B cell (primary cell): Measurements from ENCODE around the gene RASGRP4. TPM values are rescaled to one million over a fixed set of nuclear protein-coding genes. Genes with fewer than 3 reads are reported as not detected.

Experiments
- ATAC-seq: fragments of 200-7000 bp; cut with Tn5 transposase; one replicate; pipeline ENCODE4 v1.10.0; 2021; ENCODE audit warnings: low read depth, mild to moderate bottlenecking, moderate number of reproducible peaks, moderate library complexity
- CTCF ChIA-PET: fragments of 350-600 bp; sonication (Branson Sonifier 250); formaldehyde crosslinking; loops from one replicate; lab custom pipeline; 2021; ENCODE audit warnings: antibody characterized with exemption, inconsistent platforms; lab: Charles Lee
- POLR2A ChIA-PET: fragments of 350-600 bp; sonication (Branson Sonifier 250); formaldehyde crosslinking; loops from one replicate; lab custom pipeline; 2021; ENCODE audit warnings: antibody characterized with exemption; lab: Charles Lee
- DNase-seq: peaks from one replicate; pipeline ENCODE4 v3.0.0; 2013
- H2AFZ ChIP-seq: 2 replicates; pipeline ENCODE4 v1.6.1; 2012; ENCODE audit warnings: mild to moderate bottlenecking, low read depth, low read length; ENCODE audit not compliant: insufficient read depth, poor library complexity, severe bottlenecking
- H3K27ac ChIP-seq, 2 donors: 1 replicate in 1 of 2; 2 replicates in 1 of 2; pipeline ENCODE4 v1.5.1; 2012 to 2013; ENCODE audit warnings: low read length in 2 of 2, mild to moderate bottlenecking in 2 of 2, moderate library complexity in 1 of 2
- H3K27me3 ChIP-seq, 4 experiments: fragments of 200-600 bp in 1 of 4; sonication (generic) in 1 of 4; replicated peaks in 1 of 4; 1 replicate in 2 of 4; 2 replicates in 2 of 4; pipeline versions ENCODE4 v1.6.1 to v1.7.0; 2013 to 2016; ENCODE audit warnings: low read length in 3 of 4, mild to moderate bottlenecking in 2 of 4, mixed read lengths in 1 of 4, moderate library complexity in 1 of 4; ENCODE audit not compliant: insufficient read depth in 4 of 4, control insufficient read depth in 3 of 4; ENCODE audit errors: control extremely low read depth in 1 of 4
- H3K36me3 ChIP-seq, 2 experiments: replicated peaks in 1 of 2; 1 replicate in 1 of 2; 2 replicates in 1 of 2; pipeline versions ENCODE4 v1.6.1 to v1.7.1; 2013; ENCODE audit warnings: low read length in 1 of 2; ENCODE audit not compliant: insufficient read depth in 2 of 2, control insufficient read depth in 1 of 2; ENCODE audit errors: control extremely low read depth in 1 of 2, extremely low read depth in 1 of 2
- H3K4me1 ChIP-seq, 2 donors: fragments of 200-600 bp in 1 of 2; sonication (generic) in 1 of 2; 1 replicate in 1 of 2; 2 replicates in 1 of 2; pipeline versions ENCODE4 v1.5.1 to v1.6.1; 2013 to 2017; ENCODE audit warnings: low read length in 2 of 2; ENCODE audit not compliant: control insufficient read depth in 2 of 2, insufficient read depth in 2 of 2
- H3K4me2 ChIP-seq: replicated peaks from 2 replicates; pipeline ENCODE3; 2012; ENCODE audit warnings: mild to moderate bottlenecking, low read depth, low read length; ENCODE audit not compliant: poor library complexity, severe bottlenecking
- H3K4me3 ChIP-seq, 5 experiments: fragments of 200-600 bp in 1 of 5; sonication (generic) in 1 of 5; 1 replicate in 3 of 5; 2 replicates in 2 of 5; pipeline versions ENCODE4 v1.5.1 to v1.7.0; 2011 to 2016; ENCODE audit warnings: low read length in 4 of 5, mild to moderate bottlenecking in 4 of 5, low read depth in 2 of 5, control low read depth in 1 of 5, moderate library complexity in 1 of 5; ENCODE audit not compliant: insufficient read depth in 1 of 5; ENCODE audit errors: control extremely low read depth in 1 of 5, extremely low read depth in 1 of 5
- H3K79me2 ChIP-seq: fragments of 200-600 bp; sonication (generic); one replicate; pipeline ENCODE4 v1.6.0; 2016; ENCODE audit warnings: low read length; ENCODE audit not compliant: control insufficient read depth, insufficient read depth
- H3K9ac ChIP-seq: fragments of 200-600 bp; sonication (generic); 2 replicates; pipeline ENCODE4 v1.6.1; 2017; ENCODE audit warnings: mild to moderate bottlenecking, low read length, moderate library complexity
- H3K9me3 ChIP-seq, 3 donors: one replicate each; pipeline versions ENCODE4 v1.6.1 to v1.7.1; 2013; ENCODE audit warnings: low read length in 2 of 3; ENCODE audit not compliant: control insufficient read depth in 2 of 3, insufficient read depth in 1 of 3; ENCODE audit errors: control extremely low read depth in 1 of 3
- H4K20me1 ChIP-seq: 2 replicates; pipeline ENCODE4 v1.6.0; 2012; ENCODE audit warnings: mild to moderate bottlenecking, low read length; ENCODE audit not compliant: insufficient read depth, control insufficient read depth, poor library complexity, severe bottlenecking
- H3K27ac Mint-ChIP-seq: one replicate; pipeline ENCODE4 v1.8.0; 2021; ENCODE audit warnings: mixed read lengths
- H3K27me3 Mint-ChIP-seq: one replicate; pipeline ENCODE4 v1.8.0; 2021; ENCODE audit warnings: mixed read lengths
- H3K4me1 Mint-ChIP-seq: one replicate; pipeline ENCODE4 v1.8.0; 2021; ENCODE audit warnings: mixed read lengths
- H3K4me3 Mint-ChIP-seq: one replicate; pipeline ENCODE4 v1.8.0; 2021; ENCODE audit warnings: mixed read lengths
- H3K9me3 Mint-ChIP-seq: one replicate; pipeline ENCODE4 v1.8.0; 2022; ENCODE audit warnings: mixed read lengths; ENCODE audit not compliant: insufficient read depth
- EZH2 ChIP-seq: IDR thresholded peaks from 2 replicates; pipeline ENCODE4 v1.6.1; 2012; ENCODE audit warnings: borderline replicate concordance, low read depth, mild to moderate bottlenecking, moderate library complexity, low read length; ENCODE audit not compliant: insufficient read depth, poor library complexity, severe bottlenecking
- whole genome bisulfite sequencing: methylation state at CpG from one replicate; pipeline ENCODE4 v1.1.5; 2013; ENCODE audit warnings: missing lambda C conversion rate; ENCODE audit not compliant: insufficient coverage; 5-methylcytosine and 5-hydroxymethylcytosine counted together
- intact Hi-C: fragments of 100-400 bp; cut with micrococcal nuclease; formaldehyde crosslinking; loops from one replicate; pipeline ENCODE4 v1.10.0; 2022
- polyA minus RNA-seq: library from RNA; depleted of rRNA, polyadenylated mRNA; stranded (reverse); fragments of >200 nt; gene quantifications from 2 replicates; pipeline ENCODE4 v1.2.3, GENCODE V29; 2012
- polyA plus RNA-seq: library from polyadenylated mRNA; depleted of rRNA; stranded (reverse); fragments of >200 nt; gene quantifications from 2 replicates; pipeline ENCODE4 v1.2.3, GENCODE V29; 2012
- total RNA-seq, 2 donors: library from RNA; stranded (reverse); fragments of 120-200 nt in 1 of 2; gene quantifications; 1 replicate in 1 of 2; 2 replicates in 1 of 2; pipeline versions ENCODE4 v1.2.3 to v1.2.4, GENCODE V29; 2013 to 2022
- TF ChIP-seq, protein P1 (sequence below): fragments of 200-600 bp; IDR thresholded peaks from one replicate; pipeline ENCODE4 v1.8.0; 2022; ENCODE audit warnings: antibody characterized with exemption, mild to moderate bottlenecking

The RASGRP4 gene, protein sequence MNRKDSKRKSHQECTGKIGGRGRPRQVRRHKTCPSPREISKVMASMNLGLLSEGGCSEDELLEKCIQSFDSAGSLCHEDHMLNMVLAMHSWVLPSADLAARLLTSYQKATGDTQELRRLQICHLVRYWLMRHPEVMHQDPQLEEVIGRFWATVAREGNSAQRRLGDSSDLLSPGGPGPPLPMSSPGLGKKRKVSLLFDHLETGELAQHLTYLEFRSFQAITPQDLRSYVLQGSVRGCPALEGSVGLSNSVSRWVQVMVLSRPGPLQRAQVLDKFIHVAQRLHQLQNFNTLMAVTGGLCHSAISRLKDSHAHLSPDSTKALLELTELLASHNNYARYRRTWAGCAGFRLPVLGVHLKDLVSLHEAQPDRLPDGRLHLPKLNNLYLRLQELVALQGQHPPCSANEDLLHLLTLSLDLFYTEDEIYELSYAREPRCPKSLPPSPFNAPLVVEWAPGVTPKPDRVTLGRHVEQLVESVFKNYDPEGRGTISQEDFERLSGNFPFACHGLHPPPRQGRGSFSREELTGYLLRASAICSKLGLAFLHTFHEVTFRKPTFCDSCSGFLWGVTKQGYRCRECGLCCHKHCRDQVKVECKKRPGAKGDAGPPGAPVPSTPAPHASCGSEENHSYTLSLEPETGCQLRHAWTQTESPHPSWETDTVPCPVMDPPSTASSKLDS
- total RNA-seq (0.20 TPM in 1 of 2 replicates, not detected in the other), polyA plus RNA-seq (0.98 and 1.5 TPM in 2 replicates), polyA minus RNA-seq (0.51 and 1.6 TPM in 2 replicates)
- total RNA-seq (2013), result 0.79 TPM

DNA sequence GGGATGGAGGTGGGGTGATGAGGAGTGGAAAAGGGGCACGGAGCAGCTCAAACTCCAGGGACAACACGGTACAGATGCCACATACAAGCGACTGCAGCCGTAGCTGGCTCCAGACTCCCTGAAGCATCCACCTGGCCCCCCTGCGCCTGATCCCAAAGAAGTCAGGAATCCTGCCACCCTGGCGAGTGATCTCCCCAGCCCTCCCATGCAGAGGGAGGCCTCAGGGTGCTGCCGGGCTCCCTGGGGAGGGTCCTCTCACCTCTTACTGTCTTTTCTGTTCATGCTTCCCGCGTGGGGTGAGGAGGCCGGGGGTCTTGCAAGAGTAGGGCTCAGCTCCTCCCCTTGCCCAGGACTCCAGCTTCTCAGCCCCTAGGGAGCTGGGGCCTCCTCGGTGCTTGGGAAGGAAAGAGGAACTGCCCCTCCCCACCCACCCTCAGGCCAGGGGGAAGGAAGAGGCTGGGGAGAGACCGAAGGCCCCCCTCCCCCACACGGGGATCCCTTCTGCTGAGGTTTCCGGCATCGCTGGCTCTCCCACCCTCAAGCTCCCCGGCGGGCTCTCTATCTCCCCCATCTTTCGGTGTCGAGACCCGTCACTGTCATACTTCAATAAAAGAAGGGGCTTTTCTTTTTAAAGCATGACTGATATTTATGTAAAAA lies at the start of gene RASGRP4:
RASGRP4 (minus strand) TSS at position 410 of the 657 bp plus-strand sequence; CDS start at position 282, 128 bp downstream.
- DNase-seq (peak; percentile 73), ATAC-seq (peak; percentile 71)
- no peak for TF ChIP-seq EZH2
- TF ChIP-seq, protein P1, sequence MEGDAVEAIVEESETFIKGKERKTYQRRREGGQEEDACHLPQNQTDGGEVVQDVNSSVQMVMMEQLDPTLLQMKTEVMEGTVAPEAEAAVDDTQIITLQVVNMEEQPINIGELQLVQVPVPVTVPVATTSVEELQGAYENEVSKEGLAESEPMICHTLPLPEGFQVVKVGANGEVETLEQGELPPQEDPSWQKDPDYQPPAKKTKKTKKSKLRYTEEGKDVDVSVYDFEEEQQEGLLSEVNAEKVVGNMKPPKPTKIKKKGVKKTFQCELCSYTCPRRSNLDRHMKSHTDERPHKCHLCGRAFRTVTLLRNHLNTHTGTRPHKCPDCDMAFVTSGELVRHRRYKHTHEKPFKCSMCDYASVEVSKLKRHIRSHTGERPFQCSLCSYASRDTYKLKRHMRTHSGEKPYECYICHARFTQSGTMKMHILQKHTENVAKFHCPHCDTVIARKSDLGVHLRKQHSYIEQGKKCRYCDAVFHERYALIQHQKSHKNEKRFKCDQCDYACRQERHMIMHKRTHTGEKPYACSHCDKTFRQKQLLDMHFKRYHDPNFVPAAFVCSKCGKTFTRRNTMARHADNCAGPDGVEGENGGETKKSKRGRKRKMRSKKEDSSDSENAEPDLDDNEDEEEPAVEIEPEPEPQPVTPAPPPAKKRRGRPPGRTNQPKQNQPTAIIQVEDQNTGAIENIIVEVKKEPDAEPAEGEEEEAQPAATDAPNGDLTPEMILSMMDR, result no peak
- Histone ChIP-seq H4K20me1 (no peaks in the 10 kb centered on the region), H3K4me1 (peaks cover 15 to 22% of the 10 kb centered on the region in 2 donors), H3K79me2 (no peaks in the 10 kb centered on the region), H3K27ac (no peak within 1 kb of the TSS), H3K9me3 (no peaks in the 10 kb centered on the region), H3K4me3 (peak within 1 kb of the TSS in 2 of 5 experiments; percentile 15 to 38), H3K9ac (no peak within 1 kb of the TSS), H3K27me3 (peaks cover 0 to 2% (median 0%) of the 10 kb centered on the region in 4 experiments), H2AFZ (peak within 1 kb of the TSS; percentile 56), H3K36me3 (no peaks in the 10 kb centered on the region), H3K4me2 (peak within 1 kb of the TSS; percentile 61)
- H3K27me3 Mint-ChIP-seq, result peaks cover 13% of the 10 kb centered on the region
- CTCF ChIA-PET, result interaction anchor here (0.5 to 1.1 kb wide), 2 partner anchors 23 to 208 kb away, joined by 3 read pairs; partner anchors contain the start of gene FAM98C
- H3K27ac Mint-ChIP-seq, result no peak within 1 kb of the TSS
- H3K4me1 Mint-ChIP-seq, result peaks cover 26% of the 10 kb centered on the region
- intact Hi-C loops, result no loop called here
- POLR2A ChIA-PET, result interaction anchor here (0.6 kb wide), 1 partner anchor 507 kb away, joined by 3 read pairs; no protein-coding TSS in a partner anchor
- no peaks in the 10 kb centered on the region for H3K9me3 Mint-ChIP-seq
- H3K4me3 Mint-ChIP-seq, result peak within 1 kb of the TSS; percentile 64
- WGBS, result 28% methylated on average over 4 of the region's 20 CpGs
